Small intestine (tissue), 7 donors: Measurements from ENCODE around the gene AAGAB. TPM values are rescaled to one million over a fixed set of nuclear protein-coding genes. Genes with fewer than 3 reads are reported as not detected.

Experiments
- DNase-seq, 2 donors: peaks; one replicate each; pipeline versions ENCODE4 v3.0.0 to v3.0.0-alpha.2; 2013
- FAIRE-seq: peaks from 2 replicates; lab custom pipeline; 2012; peaks lifted over from hg19 to GRCh38; lab: Jason Lieb, UNC
- H3K27ac ChIP-seq, 3 donors: one replicate each; pipeline ENCODE4 v1.5.1; 2013; ENCODE audit warnings: low read length in 2 of 3, mild to moderate bottlenecking in 2 of 3, control low read depth in 1 of 3, inconsistent platforms in 1 of 3, low read depth in 1 of 3, moderate library complexity in 1 of 3
- H3K27me3 ChIP-seq, 3 donors: one replicate each; pipeline ENCODE4 v1.6.1; 2013; ENCODE audit warnings: low read length in 3 of 3, inconsistent platforms in 1 of 3; ENCODE audit not compliant: control insufficient read depth in 3 of 3, insufficient read depth in 3 of 3
- H3K36me3 ChIP-seq, 3 donors: one replicate each; pipeline ENCODE4 v1.6.1; 2013; ENCODE audit warnings: low read length in 3 of 3, inconsistent platforms in 1 of 3, low read depth in 1 of 3, mild to moderate bottlenecking in 1 of 3, moderate library complexity in 1 of 3; ENCODE audit not compliant: control insufficient read depth in 3 of 3, insufficient read depth in 2 of 3
- H3K4me1 ChIP-seq, 3 donors: one replicate each; pipeline ENCODE4 v1.6.1; 2013; ENCODE audit warnings: low read length in 2 of 3, inconsistent platforms in 1 of 3, low read depth in 1 of 3, mild to moderate bottlenecking in 1 of 3, moderate library complexity in 1 of 3; ENCODE audit not compliant: control insufficient read depth in 3 of 3, insufficient read depth in 2 of 3
- H3K4me3 ChIP-seq, 3 donors: one replicate each; pipeline ENCODE4 v1.5.1; 2013; ENCODE audit warnings: low read length in 3 of 3, control low read depth in 1 of 3, inconsistent platforms in 1 of 3, low read depth in 1 of 3, mild to moderate bottlenecking in 1 of 3, moderate library complexity in 1 of 3
- H3K9me3 ChIP-seq, 2 donors: one replicate each; pipeline ENCODE4 v1.6.1; 2013; ENCODE audit warnings: low read depth in 1 of 2, low read length in 1 of 2; ENCODE audit not compliant: control insufficient read depth in 2 of 2, insufficient read depth in 1 of 2
- WGBS, 3 donors: extraction: QIAGEN DNeasy Blood & Tissue Kit; methylation state at CpG; one replicate each; pipeline ENCODE4 v1.1.7; 2013; 5-methylcytosine and 5-hydroxymethylcytosine counted together
- polyA plus RNA-seq, 4 donors: library from polyadenylated mRNA; stranded (reverse) in 3 of 4; unstranded in 1 of 4; fragments of 200-250 nt in 3 of 4; fragments of 120-200 nt in 1 of 4; gene quantifications; one replicate each; pipeline versions ENCODE4 v1.2.1 to v1.2.3, GENCODE V29; 2013
- donor health status: healthy with polysubstance abuse.
- donor health status: control.
- donor health status: control.
- donor health status: Bipolar disorder and iron deficiency.
- donor health status: healthy.

AAGAB gene
- polyA plus RNA-seq, 4 donors: 23.0 to 27.9 (median 25.8) TPM

GRCh38 chr15:67179411-67179995 lies 75.0 kb downstream of the AAGAB start:
- WGBS, 3 donors: 94 to 96% (median 95%) methylated on average over 9 of the region's 9 CpGs
- no peak for FAIRE-seq
- Histone ChIP-seq H3K9me3 (no peaks in the 10 kb centered on the region), H3K27ac (no peak overlapping the region), H3K4me3 (no peak overlapping the region), H3K4me1 (peaks cover 13 to 26% (median 17%) of the 10 kb centered on the region in 3 donors), H3K36me3 (peaks cover 0 to 87% (median 10%) of the 10 kb centered on the region in 3 donors), H3K27me3 (no peaks in the 10 kb centered on the region)
- no peak for DNase-seq

DNA sequence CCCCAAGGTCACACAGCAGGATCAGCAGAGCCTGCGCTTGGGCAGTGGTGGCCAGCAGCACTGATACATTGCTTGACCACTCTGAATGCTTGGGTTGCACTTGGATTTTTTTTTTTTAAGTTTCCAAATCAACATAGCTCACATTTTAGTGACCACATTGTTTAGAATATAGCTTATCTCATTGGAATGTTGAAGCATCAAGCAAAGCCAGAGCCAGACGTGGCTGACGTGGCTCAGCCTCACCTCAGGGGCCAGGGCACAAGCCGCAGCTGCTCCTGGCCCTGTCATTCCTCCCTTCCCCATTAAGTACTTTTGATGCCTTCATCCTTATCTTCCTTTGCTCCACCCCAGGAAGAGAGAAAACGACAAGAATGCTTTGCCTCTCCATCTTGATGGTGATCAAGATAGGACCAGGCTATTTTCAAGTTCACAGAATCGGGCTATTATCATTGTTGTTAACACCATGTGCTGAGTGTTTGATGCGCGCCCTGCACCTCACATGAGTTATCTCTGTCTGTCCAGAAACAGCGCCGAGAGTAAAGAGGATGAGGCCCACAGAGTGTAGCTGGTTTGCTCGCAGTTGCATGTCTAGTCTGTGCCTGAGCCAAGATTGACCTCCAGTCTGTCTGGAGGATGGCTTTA lies 75.8 kb downstream of the AAGAB start:
- Histone ChIP-seq H3K27ac (peak overlapping the region in 1 of 3 donors; percentile 43), H3K4me1 (peaks cover 13 to 27% (median 17%) of the 10 kb centered on the region in 3 donors), H3K27me3 (no peaks in the 10 kb centered on the region), H3K9me3 (no peaks in the 10 kb centered on the region), H3K4me3 (no peak overlapping the region), H3K36me3 (peaks cover 0 to 87% (median 10%) of the 10 kb centered on the region in 3 donors)
- WGBS, 3 donors: 78 to 83% (median 83%) methylated on average over 11 of the region's 11 CpGs
- DNase-seq: no peak
- FAIRE-seq: no peak

DNA sequence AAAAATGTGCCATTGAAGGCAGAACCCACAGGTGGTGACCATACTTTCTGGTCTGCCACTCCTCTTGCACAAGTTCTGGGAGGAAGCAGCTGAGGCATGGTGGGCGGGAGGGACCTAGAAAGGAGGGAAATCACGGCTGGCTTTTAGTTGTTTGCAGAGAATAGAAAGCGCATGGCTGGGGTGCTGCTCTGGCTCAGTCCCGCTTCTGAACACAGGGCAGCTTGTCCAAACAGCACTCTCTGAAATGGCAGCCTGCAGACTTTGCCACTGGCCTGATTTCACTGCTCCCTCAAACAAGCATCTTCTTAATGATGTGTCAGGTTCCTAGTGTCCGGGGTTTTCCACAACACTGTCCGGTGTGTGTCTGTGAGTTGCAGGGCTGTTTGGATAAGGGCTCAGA lies 76.7 kb downstream of the AAGAB start:
- FAIRE-seq (no peak), DNase-seq (no peak)
- 69 to 80% (median 77%) methylated on average over 6 of the region's 6 CpGs for WGBS, 3 donors
- Histone ChIP-seq H3K27me3 (no peaks in the 10 kb centered on the region), H3K36me3 (peaks cover 0 to 88% (median 10%) of the 10 kb centered on the region in 3 donors), H3K4me1 (peaks cover 13 to 27% (median 17%) of the 10 kb centered on the region in 3 donors), H3K9me3 (no peaks in the 10 kb centered on the region), H3K27ac (peak overlapping the region in 1 of 3 donors; percentile 4), H3K4me3 (no peak overlapping the region)

DNA sequence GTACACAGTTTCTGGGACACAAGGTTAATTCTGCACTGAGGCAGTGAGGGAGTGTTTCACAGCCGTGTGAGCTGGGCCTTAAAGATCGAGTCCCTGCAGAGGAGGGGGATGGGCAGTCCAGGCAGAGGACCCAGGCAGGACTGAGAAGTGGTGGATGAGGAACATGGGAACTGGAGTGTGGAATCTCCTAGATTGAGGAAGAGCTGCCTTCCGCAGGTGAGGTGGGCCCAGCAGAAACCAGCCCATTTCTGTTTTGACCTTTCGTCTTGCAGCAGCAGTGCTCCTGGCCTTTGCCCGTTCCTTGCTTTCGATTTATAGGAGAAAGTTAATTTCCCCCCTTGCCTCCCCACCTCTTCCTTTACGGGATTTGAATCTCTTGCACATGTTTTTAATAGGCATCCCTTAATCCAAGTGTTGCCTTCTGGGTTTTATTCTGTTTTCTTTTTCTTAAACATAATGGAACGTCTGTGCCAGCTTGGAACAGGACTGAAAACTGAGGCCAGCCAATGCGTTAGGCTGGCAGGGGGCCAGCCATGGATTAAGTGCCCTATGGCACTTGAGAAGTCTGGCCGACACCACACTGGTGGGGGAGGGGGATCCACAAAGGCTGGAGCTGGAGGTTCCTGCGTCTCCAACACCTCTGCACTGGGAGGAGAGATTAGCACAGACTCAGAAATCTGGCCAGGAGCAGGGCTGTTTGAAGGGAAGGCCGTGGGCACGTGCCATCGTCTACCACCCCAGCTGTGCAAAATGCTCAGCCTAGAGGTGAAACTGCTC lies 78.1 kb downstream of the AAGAB start:
- Histone ChIP-seq H3K27ac (peak overlapping the region in 2 of 3 donors; percentile 82 to 85), H3K4me3 (no peak overlapping the region), H3K9me3 (no peaks in the 10 kb centered on the region), H3K4me1 (peaks cover 13 to 27% (median 17%) of the 10 kb centered on the region in 3 donors), H3K36me3 (peaks cover 0 to 86% (median 14%) of the 10 kb centered on the region in 3 donors), H3K27me3 (no peaks in the 10 kb centered on the region)
- no peak for FAIRE-seq
- DNase-seq: peak in 1 of 2 donors; percentile 93
- 17 to 56% (median 42%) methylated on average over 14 of the region's 14 CpGs for WGBS, 3 donors

GRCh38 chr15:67175643-67176071 lies 78.8 kb downstream of the AAGAB start:
- peak; percentile 40 to 48 for DNase-seq

GRCh38 chr15:67174864-67175573 lies 79.4 kb downstream of the AAGAB start:
- H3K4me1 ChIP-seq: peaks cover 13 to 27% (median 17%) of the 10 kb centered on the region in 3 donors
- FAIRE-seq: no peak
- H3K27ac ChIP-seq: peak overlapping the region; percentile 27 to 85 (median 82)
- H3K9me3 ChIP-seq: no peaks in the 10 kb centered on the region
- WGBS, 3 donors: 21 to 62% (median 36%) methylated on average over 9 of the region's 9 CpGs
- peaks cover 0 to 83% (median 14%) of the 10 kb centered on the region in 3 donors for H3K36me3 ChIP-seq
- no peak overlapping the region for H3K4me3 ChIP-seq
- H3K27me3 ChIP-seq: no peaks in the 10 kb centered on the region
- peak; percentile 42 to 89 for DNase-seq

More at GRCh38 chr15:67175643-67176071, 78.8 kb downstream of the AAGAB start:
- no peak for FAIRE-seq
- WGBS, 3 donors: 60 to 70% (median 64%) methylated on average over 11 of the region's 11 CpGs
- no peak overlapping the region for H3K4me3 ChIP-seq
- H3K27me3 ChIP-seq: no peaks in the 10 kb centered on the region
- peak overlapping the region; percentile 27 to 85 (median 82) for H3K27ac ChIP-seq
- peaks cover 0 to 84% (median 16%) of the 10 kb centered on the region in 3 donors for H3K36me3 ChIP-seq
- H3K4me1 ChIP-seq: peaks cover 13 to 27% (median 17%) of the 10 kb centered on the region in 3 donors
- no peaks in the 10 kb centered on the region for H3K9me3 ChIP-seq

DNA sequence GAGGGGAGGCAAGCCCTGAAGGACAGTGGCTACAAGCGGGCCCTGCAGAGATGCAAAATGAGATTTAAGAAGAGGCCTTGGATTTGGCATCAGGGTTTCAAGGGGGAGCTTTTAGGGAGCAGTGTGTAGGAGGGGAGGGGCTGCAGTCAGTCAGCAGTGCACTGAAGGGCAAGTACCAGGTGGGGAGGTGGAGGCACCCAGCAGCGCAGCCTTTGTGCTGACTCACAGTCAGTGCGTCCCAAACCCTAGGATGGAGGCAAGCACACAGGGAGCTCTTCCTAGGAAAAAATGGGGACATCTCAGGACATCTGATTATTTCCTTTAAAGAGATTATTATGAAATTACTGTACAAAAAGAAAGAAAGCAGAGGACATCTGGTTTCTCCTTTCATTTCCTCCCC lies 80.0 kb downstream of the AAGAB start:
- H3K4me3 ChIP-seq: no peak overlapping the region
- WGBS, 3 donors: 90 to 94% (median 91%) methylated on average over 3 of the region's 3 CpGs
- no peaks in the 10 kb centered on the region for H3K9me3 ChIP-seq
- peaks cover 13 to 27% (median 17%) of the 10 kb centered on the region in 3 donors for H3K4me1 ChIP-seq
- no peaks in the 10 kb centered on the region for H3K27me3 ChIP-seq
- FAIRE-seq (no peak), DNase-seq (no peak)
- H3K36me3 ChIP-seq: peaks cover 0 to 83% (median 13%) of the 10 kb centered on the region in 3 donors
- H3K27ac ChIP-seq: peak overlapping the region in 2 of 3 donors; percentile 36 to 85
